ENCODE data around the gene APLF.

DNA sequence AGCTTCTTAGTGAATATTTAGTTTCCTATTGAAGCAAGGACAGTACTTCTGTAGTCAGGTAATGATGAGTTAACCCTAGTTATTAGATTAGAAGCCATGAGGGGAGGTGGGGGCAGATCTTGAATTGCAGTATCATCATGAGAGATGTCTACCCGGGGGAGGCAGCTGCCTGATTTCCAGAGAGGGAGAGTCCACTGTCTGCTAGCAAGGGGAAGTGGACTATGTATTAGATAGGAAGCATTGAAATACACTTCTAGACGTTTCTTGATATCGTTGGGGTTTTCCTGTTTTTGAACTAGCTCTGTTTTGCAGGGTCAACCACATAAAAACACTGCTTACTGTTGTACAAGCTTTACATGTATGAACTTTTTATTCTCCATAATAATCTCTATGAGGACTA lies 38.8 kb downstream of the APLF start:
- TF ChIP-seq, protein P1, sequence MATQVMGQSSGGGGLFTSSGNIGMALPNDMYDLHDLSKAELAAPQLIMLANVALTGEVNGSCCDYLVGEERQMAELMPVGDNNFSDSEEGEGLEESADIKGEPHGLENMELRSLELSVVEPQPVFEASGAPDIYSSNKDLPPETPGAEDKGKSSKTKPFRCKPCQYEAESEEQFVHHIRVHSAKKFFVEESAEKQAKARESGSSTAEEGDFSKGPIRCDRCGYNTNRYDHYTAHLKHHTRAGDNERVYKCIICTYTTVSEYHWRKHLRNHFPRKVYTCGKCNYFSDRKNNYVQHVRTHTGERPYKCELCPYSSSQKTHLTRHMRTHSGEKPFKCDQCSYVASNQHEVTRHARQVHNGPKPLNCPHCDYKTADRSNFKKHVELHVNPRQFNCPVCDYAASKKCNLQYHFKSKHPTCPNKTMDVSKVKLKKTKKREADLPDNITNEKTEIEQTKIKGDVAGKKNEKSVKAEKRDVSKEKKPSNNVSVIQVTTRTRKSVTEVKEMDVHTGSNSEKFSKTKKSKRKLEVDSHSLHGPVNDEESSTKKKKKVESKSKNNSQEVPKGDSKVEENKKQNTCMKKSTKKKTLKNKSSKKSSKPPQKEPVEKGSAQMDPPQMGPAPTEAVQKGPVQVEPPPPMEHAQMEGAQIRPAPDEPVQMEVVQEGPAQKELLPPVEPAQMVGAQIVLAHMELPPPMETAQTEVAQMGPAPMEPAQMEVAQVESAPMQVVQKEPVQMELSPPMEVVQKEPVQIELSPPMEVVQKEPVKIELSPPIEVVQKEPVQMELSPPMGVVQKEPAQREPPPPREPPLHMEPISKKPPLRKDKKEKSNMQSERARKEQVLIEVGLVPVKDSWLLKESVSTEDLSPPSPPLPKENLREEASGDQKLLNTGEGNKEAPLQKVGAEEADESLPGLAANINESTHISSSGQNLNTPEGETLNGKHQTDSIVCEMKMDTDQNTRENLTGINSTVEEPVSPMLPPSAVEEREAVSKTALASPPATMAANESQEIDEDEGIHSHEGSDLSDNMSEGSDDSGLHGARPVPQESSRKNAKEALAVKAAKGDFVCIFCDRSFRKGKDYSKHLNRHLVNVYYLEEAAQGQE (IDR thresholded peaks at IDR 0.05; ENCODE audit: insufficient read depth in 1 of 2, low read depth in 2 of 2, low read length in 2 of 2) = no peak
- TF ChIP-seq SIN3A (IDR thresholded peaks at IDR 0.05; ENCODE audit: borderline replicate concordance, insufficient read depth, low read length) = no peak
- no peak for TF ChIP-seq POLR2AphosphoS5 (IDR thresholded peaks at IDR 0.05; ENCODE audit: low read depth, low read length)
- TF ChIP-seq TAF1 (IDR thresholded peaks at IDR 0.05; ENCODE audit: borderline replicate concordance, insufficient read depth, low read length) = no peak

Data from PFSK-1 (cell line).